Measurements from ENCODE around the gene CTSA. TPM values are rescaled to one million over a fixed set of nuclear protein-coding genes. Genes with fewer than 3 reads are reported as not detected.
"Not testable (repeated sequence)": the region's sequence is repeated elsewhere in the genome, so short reads cannot be mapped to it uniquely, and the experiment has no call there.

Gene CTSA
- total RNA-seq, 1 experiment from 2014 or later = 123 TPM

DNA sequence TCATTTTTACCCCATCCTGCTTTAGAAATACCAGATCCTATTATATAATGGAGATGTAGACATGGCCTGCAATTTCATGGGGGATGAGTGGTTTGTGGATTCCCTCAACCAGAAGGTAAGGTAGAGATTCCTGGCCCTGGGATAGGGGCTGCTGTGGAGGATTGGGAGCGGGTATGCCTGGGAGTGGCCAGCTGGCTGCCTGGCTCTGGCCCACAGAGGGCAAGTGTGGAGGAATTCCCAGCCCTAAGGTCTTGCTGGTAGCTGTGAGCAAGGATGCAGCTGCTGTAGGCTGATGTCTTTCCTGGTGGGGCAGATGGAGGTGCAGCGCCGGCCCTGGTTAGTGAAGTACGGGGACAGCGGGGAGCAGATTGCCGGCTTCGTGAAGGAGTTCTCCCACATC lies 6.6 kb downstream of the CTSA start:
- ChIA-PET CTCF (no interaction called here), POLR2A (ENCODE audit: unreplicated experiment) (no interaction called here)
- BruUV-seq (replicated peaks) = no TSS peak
- no peaks in the 10 kb centered on the region for H3K27me3 ChIP-seq (ENCODE audit: insufficient read depth, low read depth)
- H3K4me2 ChIP-seq = no peak overlapping the region
- no peak overlapping the region for H3K27ac ChIP-seq
- no peak overlapping the region for H2AFZ ChIP-seq
- H3K9me2 ChIP-seq (ENCODE audit: insufficient read depth) = no peaks in the 10 kb centered on the region
- H3K36me3 ChIP-seq (ENCODE audit: low read depth) = peaks cover 22% of the 10 kb centered on the region
- TF ChIP-seq EZH2 (IDR thresholded peaks at IDR 0.05; ENCODE audit: low read depth) = no peak
- TF ChIP-seq, protein P1, sequence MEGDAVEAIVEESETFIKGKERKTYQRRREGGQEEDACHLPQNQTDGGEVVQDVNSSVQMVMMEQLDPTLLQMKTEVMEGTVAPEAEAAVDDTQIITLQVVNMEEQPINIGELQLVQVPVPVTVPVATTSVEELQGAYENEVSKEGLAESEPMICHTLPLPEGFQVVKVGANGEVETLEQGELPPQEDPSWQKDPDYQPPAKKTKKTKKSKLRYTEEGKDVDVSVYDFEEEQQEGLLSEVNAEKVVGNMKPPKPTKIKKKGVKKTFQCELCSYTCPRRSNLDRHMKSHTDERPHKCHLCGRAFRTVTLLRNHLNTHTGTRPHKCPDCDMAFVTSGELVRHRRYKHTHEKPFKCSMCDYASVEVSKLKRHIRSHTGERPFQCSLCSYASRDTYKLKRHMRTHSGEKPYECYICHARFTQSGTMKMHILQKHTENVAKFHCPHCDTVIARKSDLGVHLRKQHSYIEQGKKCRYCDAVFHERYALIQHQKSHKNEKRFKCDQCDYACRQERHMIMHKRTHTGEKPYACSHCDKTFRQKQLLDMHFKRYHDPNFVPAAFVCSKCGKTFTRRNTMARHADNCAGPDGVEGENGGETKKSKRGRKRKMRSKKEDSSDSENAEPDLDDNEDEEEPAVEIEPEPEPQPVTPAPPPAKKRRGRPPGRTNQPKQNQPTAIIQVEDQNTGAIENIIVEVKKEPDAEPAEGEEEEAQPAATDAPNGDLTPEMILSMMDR (conservative IDR thresholded peaks at IDR 0.05) = no peak
- H3K79me2 ChIP-seq (ENCODE audit: low read depth) = peaks cover 5% of the 10 kb centered on the region; the same call in 1 of the 2 replicates
- DNase-seq = no peak
- no peak overlapping the region for H3K4me3 ChIP-seq
- no peaks in the 10 kb centered on the region for H3K9me3 ChIP-seq (ENCODE audit: insufficient read depth, low read depth)
- no peaks in the 10 kb centered on the region for H4K20me1 ChIP-seq (ENCODE audit: insufficient read depth)
- intact Hi-C loops (cut with micrococcal nuclease; ENCODE audit: unreplicated experiment) = no loop called here
- H3F3A ChIP-seq (ENCODE audit: insufficient read depth, low read depth) = peaks cover 42% of the 10 kb centered on the region
- no peaks in the 10 kb centered on the region for H3K4me1 ChIP-seq (replicated peaks; ENCODE audit: insufficient read depth)

DNA sequence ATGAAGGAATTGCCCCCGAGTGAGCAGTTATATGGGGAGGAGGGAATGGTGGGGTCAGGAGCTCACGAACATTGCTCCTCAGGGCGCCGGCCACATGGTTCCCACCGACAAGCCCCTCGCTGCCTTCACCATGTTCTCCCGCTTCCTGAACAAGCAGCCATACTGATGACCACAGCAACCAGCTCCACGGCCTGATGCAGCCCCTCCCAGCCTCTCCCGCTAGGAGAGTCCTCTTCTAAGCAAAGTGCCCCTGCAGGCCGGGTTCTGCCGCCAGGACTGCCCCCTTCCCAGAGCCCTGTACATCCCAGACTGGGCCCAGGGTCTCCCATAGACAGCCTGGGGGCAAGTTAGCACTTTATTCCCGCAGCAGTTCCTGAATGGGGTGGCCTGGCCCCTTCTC lies 7.2 kb downstream of the CTSA start:
- POLR2A ChIA-PET (ENCODE audit: unreplicated experiment) = no interaction called here
- H3K4me1 ChIP-seq (replicated peaks; ENCODE audit: insufficient read depth) = no peaks in the 10 kb centered on the region
- peaks cover 22% of the 10 kb centered on the region for H3K36me3 ChIP-seq (ENCODE audit: low read depth)
- intact Hi-C loops (cut with micrococcal nuclease; ENCODE audit: unreplicated experiment) = no loop called here
- no peaks in the 10 kb centered on the region for H4K20me1 ChIP-seq (ENCODE audit: insufficient read depth)
- H3K9me2 ChIP-seq (ENCODE audit: insufficient read depth) = no peaks in the 10 kb centered on the region
- TSS peak; percentile 9 for BruUV-seq (replicated peaks)
- H2AFZ ChIP-seq = no peak overlapping the region
- no peak overlapping the region for H3K27ac ChIP-seq
- CTCF ChIA-PET = interaction anchor here (0.5 kb wide), 1 partner anchor 73 kb away, joined by 8 read pairs; no protein-coding TSS in a partner anchor
- peaks cover 5% of the 10 kb centered on the region; the same call in 1 of the 2 replicates for H3K79me2 ChIP-seq (ENCODE audit: low read depth)
- H3K4me2 ChIP-seq = no peak overlapping the region
- no peaks in the 10 kb centered on the region for H3K9me3 ChIP-seq (ENCODE audit: insufficient read depth, low read depth)
- H3F3A ChIP-seq (ENCODE audit: insufficient read depth, low read depth) = peaks cover 44% of the 10 kb centered on the region
- no peak for DNase-seq
- H3K4me3 ChIP-seq = no peak overlapping the region
- TF ChIP-seq, protein P1 (conservative IDR thresholded peaks at IDR 0.05) = no peak
- TF ChIP-seq EZH2 (IDR thresholded peaks at IDR 0.05; ENCODE audit: low read depth) = no peak
- H3K27me3 ChIP-seq (ENCODE audit: insufficient read depth, low read depth) = no peaks in the 10 kb centered on the region

DNA sequence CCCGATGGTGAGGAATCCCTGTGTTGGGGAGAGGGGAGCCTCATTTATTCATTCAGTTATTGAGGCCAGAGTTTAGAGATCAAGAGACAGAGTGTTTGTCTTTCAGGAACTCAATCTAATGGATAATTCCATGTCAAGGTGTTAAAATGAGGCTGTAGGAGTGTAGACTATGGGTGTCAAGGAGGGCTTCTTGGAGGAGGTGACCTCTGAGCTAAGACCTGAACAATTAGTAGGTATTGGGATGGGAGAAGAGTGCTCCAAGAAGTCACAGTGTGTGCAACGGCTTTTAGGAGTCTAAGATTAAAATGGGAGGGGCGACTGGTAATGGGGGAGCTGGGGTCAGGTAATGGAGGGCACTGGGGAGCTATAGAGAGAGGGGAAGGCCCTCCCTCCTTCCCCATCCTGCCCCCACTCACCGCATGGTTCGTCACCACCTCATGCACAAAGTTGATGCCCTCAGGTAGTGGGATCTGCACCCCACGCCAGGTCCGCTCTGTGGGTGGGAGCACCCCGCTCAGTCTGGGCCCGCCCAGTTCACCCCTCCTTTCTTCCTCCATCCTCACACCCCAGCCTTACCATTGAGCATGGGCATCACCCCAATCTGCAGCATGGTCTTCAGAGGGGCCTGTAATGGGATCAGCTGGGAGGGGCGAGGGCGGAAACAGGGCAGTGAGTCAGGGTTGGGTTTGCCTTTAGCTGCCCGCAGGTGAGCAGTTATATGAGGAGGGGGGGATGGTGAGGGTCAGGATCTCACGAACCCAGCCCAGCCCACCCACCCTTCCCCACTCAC lies 8.1 kb downstream of the CTSA start:
- no peak overlapping the region for H3K4me2 ChIP-seq
- H3K9me2 ChIP-seq (ENCODE audit: insufficient read depth) = no peaks in the 10 kb centered on the region
- H3K27ac ChIP-seq = no peak overlapping the region
- H3K4me1 ChIP-seq (replicated peaks; ENCODE audit: insufficient read depth) = no peaks in the 10 kb centered on the region
- no peak overlapping the region for H3K4me3 ChIP-seq
- H3K36me3 ChIP-seq (ENCODE audit: low read depth) = peaks cover 19% of the 10 kb centered on the region
- no peaks in the 10 kb centered on the region for H4K20me1 ChIP-seq (ENCODE audit: insufficient read depth)
- CTCF ChIA-PET = no interaction called here
- DNase-seq = no peak
- intact Hi-C loops (cut with micrococcal nuclease; ENCODE audit: unreplicated experiment) = no loop called here
- no peak for TF ChIP-seq EZH2 (IDR thresholded peaks at IDR 0.05; ENCODE audit: low read depth)
- TF ChIP-seq, protein P1 (conservative IDR thresholded peaks at IDR 0.05) = no peak
- POLR2A ChIA-PET (ENCODE audit: unreplicated experiment) = interaction anchor here (0.6 kb wide), 1 partner anchor 17 kb away, joined by 4 read pairs; no protein-coding TSS in a partner anchor
- no peaks in the 10 kb centered on the region for H3K9me3 ChIP-seq (ENCODE audit: insufficient read depth, low read depth)
- H3F3A ChIP-seq (ENCODE audit: insufficient read depth, low read depth) = peaks cover 45% of the 10 kb centered on the region
- BruUV-seq (replicated peaks) = no TSS peak
- peaks cover 2% of the 10 kb centered on the region; the same call in 1 of the 2 replicates for H3K79me2 ChIP-seq (ENCODE audit: low read depth)
- no peak overlapping the region for H2AFZ ChIP-seq
- H3K27me3 ChIP-seq (ENCODE audit: insufficient read depth, low read depth) = no peaks in the 10 kb centered on the region

DNA sequence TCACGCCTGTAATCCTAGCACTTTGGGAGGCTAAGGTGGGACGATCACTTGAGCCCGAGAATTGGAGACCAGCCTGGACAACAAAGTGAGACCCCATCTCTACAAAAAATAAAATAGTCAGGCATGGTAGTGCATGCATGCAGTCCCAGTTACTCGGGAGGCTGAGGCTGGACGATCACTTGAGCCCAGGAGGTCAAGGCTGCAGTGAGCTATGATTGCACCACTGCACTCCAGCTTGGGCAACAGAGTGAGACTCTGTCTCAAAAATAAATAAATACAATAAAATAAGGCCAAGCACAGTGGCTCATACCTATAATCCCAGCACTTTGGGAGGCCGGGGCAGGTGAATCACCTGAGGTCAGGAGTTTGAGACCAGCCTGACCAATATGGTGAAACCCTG lies 10.2 kb downstream of the CTSA start:
- H3K79me2 ChIP-seq (ENCODE audit: low read depth); H3K4me2 ChIP-seq; DNase-seq; H3K9me2 ChIP-seq (ENCODE audit: insufficient read depth); intact Hi-C loops (cut with micrococcal nuclease; ENCODE audit: unreplicated experiment); H4K20me1 ChIP-seq (ENCODE audit: insufficient read depth); BruUV-seq (replicated peaks); CTCF ChIA-PET; H3K9me3 ChIP-seq (ENCODE audit: insufficient read depth, low read depth); H3K27me3 ChIP-seq (ENCODE audit: insufficient read depth, low read depth); H3K4me3 ChIP-seq; H3K27ac ChIP-seq; H2AFZ ChIP-seq: not testable (repeated sequence)
- Histone ChIP-seq H3K4me1 (replicated peaks; ENCODE audit: insufficient read depth) (peaks cover 15% of the 10 kb centered on the region), H3F3A (ENCODE audit: insufficient read depth, low read depth) (peaks cover 46% of the 10 kb centered on the region), H3K36me3 (ENCODE audit: low read depth) (peaks cover 25% of the 10 kb centered on the region)
- POLR2A ChIA-PET (ENCODE audit: unreplicated experiment) = interaction anchor here (0.9 kb wide), 1 partner anchor 34 kb away, joined by 4 read pairs; no protein-coding TSS in a partner anchor

Data from PC-9 (cell line).